SK-N-SH (cell line): ENCODE data around the gene TEKTIP1. TPM values are rescaled to one million over a fixed set of nuclear protein-coding genes. Genes with fewer than 3 reads are reported as not detected.

Experiments
- CTCF ChIA-PET: fragments of 300-600, 350-600 bp; formaldehyde crosslinking; extraction: SDS; loops from one replicate; lab custom pipeline; 2021; lab: Yijun Ruan, JAX
- POLR2A ChIA-PET: fragments of 350-600 bp; sonication (Branson Sonifier 250); formaldehyde crosslinking; extraction: SDS; loops from one replicate; lab custom pipeline; 2020; ENCODE audit warnings: antibody characterized with exemption, inconsistent platforms; lab: Yijun Ruan, JAX
- DNase-seq: peaks from one replicate; pipeline ENCODE4 v3.0.0; 2012
- H2AFZ ChIP-seq: fragments of 200-600 bp; sonication (generic); 2 replicates; pipeline ENCODE4 v1.8.1; 2016; ENCODE audit warnings: antibody characterized with exemption, mild to moderate bottlenecking, low read depth
- H3F3A ChIP-seq: fragments of 200-600 bp; sonication (generic); replicated peaks from 2 replicates; pipeline ENCODE3; 2016; ENCODE audit warnings: antibody characterized with exemption, mild to moderate bottlenecking; ENCODE audit not compliant: insufficient read depth
- H3K27ac ChIP-seq, 2 experiments: fragments of 200-500 bp in 1 of 2; fragments of 200-600 bp in 1 of 2; sonication (Bioruptor generic) in 1 of 2; sonication (generic), shearing (Covaris generic) in 1 of 2; 2 replicates each; pipeline versions ENCODE4 v1.5.1 to v1.6.1; 2014 to 2016; ENCODE audit warnings: low read depth in 2 of 2, inconsistent platforms in 1 of 2, low read length in 1 of 2, mild to moderate bottlenecking in 1 of 2, mixed read lengths in 1 of 2
- H3K27me3 ChIP-seq: fragments of 200-600 bp; sonication (generic), shearing (Covaris generic); 2 replicates; pipeline ENCODE4 v1.6.1; 2016; ENCODE audit warnings: mixed run types; ENCODE audit not compliant: insufficient read depth
- H3K36me3 ChIP-seq, 2 experiments: fragments of 200-500 bp in 1 of 2; fragments of 200-600 bp in 1 of 2; sonication (Bioruptor generic) in 1 of 2; sonication (generic) in 1 of 2; replicated peaks in 1 of 2; 2 replicates each; pipeline versions ENCODE3 to v1.5.1; 2014 to 2016; ENCODE audit warnings: low read length in 1 of 2, mild to moderate bottlenecking in 1 of 2; ENCODE audit not compliant: insufficient read depth in 2 of 2, control insufficient read depth in 1 of 2
- H3K4me1 ChIP-seq, 2 experiments: fragments of 200-500 bp in 1 of 2; fragments of 200-600 bp in 1 of 2; sonication (Bioruptor generic) in 1 of 2; sonication (generic), shearing (Covaris generic) in 1 of 2; 2 replicates each; pipeline versions ENCODE4 v1.5.1 to v1.6.1; 2014 to 2016; ENCODE audit warnings: low read depth in 1 of 2, low read length in 1 of 2, mixed run types in 1 of 2; ENCODE audit not compliant: insufficient read depth in 2 of 2, control insufficient read depth in 1 of 2
- H3K4me2 ChIP-seq: fragments of 200-600 bp; sonication (generic), shearing (Covaris generic); 2 replicates; pipeline ENCODE4 v1.6.1; 2017; ENCODE audit warnings: mixed run types
- H3K4me3 ChIP-seq, 2 experiments: fragments of 200-500 bp in 1 of 2; fragments of 200-600 bp in 1 of 2; sonication (Bioruptor generic) in 1 of 2; sonication (generic), shearing (Covaris generic) in 1 of 2; 2 replicates each; pipeline versions ENCODE4 v1.5.1 to v1.8.1; 2014 to 2016; ENCODE audit warnings: low read depth in 2 of 2, inconsistent platforms in 1 of 2, low read length in 1 of 2, mild to moderate bottlenecking in 1 of 2, mixed read lengths in 1 of 2, moderate library complexity in 1 of 2
- H3K79me2 ChIP-seq: fragments of 200-600 bp; sonication (generic); 2 replicates; pipeline ENCODE4 v1.8.1; 2017; ENCODE audit warnings: mild to moderate bottlenecking; ENCODE audit not compliant: insufficient read depth
- H3K9ac ChIP-seq: fragments of 200-600 bp; sonication (generic); 2 replicates; pipeline ENCODE4 v1.6.1; 2017; ENCODE audit warnings: mixed run types
- H3K9me2 ChIP-seq: fragments of 200-600 bp; sonication (generic); 2 replicates; pipeline ENCODE4 v1.6.1; 2017; ENCODE audit warnings: mixed run types
- H3K9me3 ChIP-seq: fragments of 200-600 bp; sonication (generic); 2 replicates; pipeline ENCODE4 v1.6.1; 2017; ENCODE audit warnings: mixed run types, mild to moderate bottlenecking, moderate library complexity
- H4K20me1 ChIP-seq: fragments of 200-600 bp; sonication (generic); 2 replicates; pipeline ENCODE4 v1.6.1; 2017; ENCODE audit warnings: mild to moderate bottlenecking, mixed run types; ENCODE audit not compliant: insufficient read depth
- CTCF ChIP-seq: fragments of 200-600 bp; sonication (generic); IDR thresholded peaks from 2 replicates; pipeline ENCODE4 v1.6.1; 2017; ENCODE audit warnings: antibody characterized with exemption, mild to moderate bottlenecking, moderate library complexity
- MAX ChIP-seq: IDR thresholded peaks from 2 replicates; pipeline ENCODE4 v1.4.0; 2012; ENCODE audit warnings: low read depth
- REST ChIP-seq: IDR thresholded peaks from 2 replicates; pipeline ENCODE4 v1.6.1; 2012; ENCODE audit warnings: mild to moderate bottlenecking, low read depth, low read length, moderate library complexity
- TAF1 ChIP-seq: IDR thresholded peaks from 2 replicates; pipeline ENCODE4 v1.6.1; 2012; ENCODE audit warnings: low read depth, mild to moderate bottlenecking, low read length, moderate library complexity, borderline replicate concordance
- TCF12 ChIP-seq: IDR thresholded peaks from 2 replicates; pipeline ENCODE4 v1.4.0; 2012
- WGBS: methylation state at CpG from one replicate; pipeline ENCODE4 v1.1.6; 2017; ENCODE audit warnings: low lambda C conversion rate; 5-methylcytosine and 5-hydroxymethylcytosine counted together
- polyA plus RNA-seq, 3 experiments: library from polyadenylated mRNA; depleted of rRNA; stranded (reverse); fragments of >200 nt; gene quantifications; 2 replicates each; pipeline ENCODE4 v1.2.3, GENCODE V29; 2012

The TEKTIP1 gene
- polyA plus RNA-seq, 1 of the 3 experiments (the other 2 are of a cell fraction) = 0.12 TPM

GRCh38 chr19:3546119-3546518 is 7.1 kb downstream of the TEKTIP1 start:
- Histone ChIP-seq H3K9ac (no peak overlapping the region), H3K27ac (no peak overlapping the region), H4K20me1 (0 out of 2 replicates have a peak, but pooled peaks cover 7% of the 10 kb centered on the region), H3K9me2 (no peaks in the 10 kb centered on the region), H3K9me3 (no peaks in the 10 kb centered on the region), H2AFZ (no peak overlapping the region), H3F3A (peaks cover 7% of the 10 kb centered on the region), H3K4me1 (no peaks in the 10 kb centered on the region; a peak in 1 of 4 replicates), H3K4me2 (no peak overlapping the region), H3K27me3 (no peaks in the 10 kb centered on the region), H3K79me2 (peaks cover 7% of the 10 kb centered on the region; the same call in 1 of the 2 replicates), H3K4me3 (no peak overlapping the region), H3K36me3 (peaks cover 0 to 30% of the 10 kb centered on the region in 2 experiments)
- CTCF ChIA-PET = interaction anchor here (0.9 to 6.0 kb wide), 12 partner anchors 10 to 161 kb away, joined by 3 to 73 read pairs (median 7); partner anchors contain the start of genes GIPC3 and MFSD12
- POLR2A ChIA-PET = no interaction called here
- DNase-seq = no peak
- TF ChIP-seq TAF1 (no peak), MAX (no peak), REST (no peak)
- 96% methylated on average over 4 of the region's 23 CpGs for WGBS

- H2AFZ ChIP-seq = no peak overlapping the region
- DNase-seq = peak; percentile 79
- H3K9me2 ChIP-seq = no peaks in the 10 kb centered on the region
- H3K9ac ChIP-seq = no peak overlapping the region
- ChIA-PET POLR2A (no interaction called here), CTCF (interaction anchor here (0.9 to 6.0 kb wide), 8 partner anchors 8 to 45 kb away, joined by 3 to 73 read pairs (median 10); partner anchors contain the start of genes GIPC3, MFSD12 and TEKTIP1)
- H3K4me3 ChIP-seq = no peak overlapping the region
- peaks cover 7% of the 10 kb centered on the region for H3F3A ChIP-seq
- TF ChIP-seq TCF12 (no peak), CTCF (peak; percentile 61)
- H3K4me2 ChIP-seq = no peak overlapping the region
- no peaks in the 10 kb centered on the region for H3K9me3 ChIP-seq
- H3K27me3 ChIP-seq = no peaks in the 10 kb centered on the region
- H4K20me1 ChIP-seq = 0 out of 2 replicates have a peak, but pooled peaks cover 7% of the 10 kb centered on the region
- WGBS = 93% methylated on average over 10 of the region's 15 CpGs
- no peak overlapping the region for H3K27ac ChIP-seq
- peaks cover 0 to 30% of the 10 kb centered on the region in 2 experiments for H3K36me3 ChIP-seq
- H3K79me2 ChIP-seq = peaks cover 16% of the 10 kb centered on the region; the same call in 1 of the 2 replicates
- no peaks in the 10 kb centered on the region; a peak in 1 of 4 replicates for H3K4me1 ChIP-seq
Observed at GRCh38 chr19:3547301-3547731, 8.3 kb downstream of the TEKTIP1 start.
